Measurements from ENCODE around the gene KCTD16.

DNA sequence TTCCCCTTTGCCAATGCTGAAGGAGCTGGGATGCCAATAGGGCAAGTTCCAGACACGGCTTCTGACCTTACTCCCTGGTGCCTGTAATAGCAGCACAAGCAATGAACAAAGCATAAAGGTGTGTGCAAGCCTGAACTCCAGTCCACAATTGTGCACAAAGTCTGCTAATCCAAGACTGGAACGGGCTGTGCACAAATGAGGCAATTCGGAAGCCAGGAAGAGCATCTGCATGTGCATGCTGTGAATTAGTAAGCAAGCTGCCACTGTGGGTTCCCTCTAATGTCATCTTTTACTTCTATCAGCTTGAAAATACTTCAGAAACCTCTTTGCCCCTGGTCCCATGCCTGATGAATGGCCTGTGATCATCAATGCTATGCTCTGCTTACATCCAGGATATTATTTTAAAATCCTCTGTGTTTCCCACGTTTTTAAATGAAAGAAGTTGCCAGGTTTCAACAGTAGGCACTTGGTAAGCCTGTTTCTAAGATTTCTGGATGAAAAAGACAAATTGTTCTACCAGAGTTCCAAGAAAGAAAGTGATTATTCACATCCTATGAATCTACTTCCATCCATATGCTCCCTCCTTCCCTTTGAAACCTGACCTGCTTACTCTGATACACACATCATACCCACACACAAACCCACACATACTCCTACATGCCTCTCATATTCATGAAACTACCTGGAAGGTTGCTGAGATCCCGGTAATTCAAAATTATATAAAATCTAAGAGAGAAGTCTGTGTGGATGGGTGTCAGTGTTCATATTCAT, 165.7 kb downstream of the KCTD16 start:
- TF ChIP-seq, protein P1, sequence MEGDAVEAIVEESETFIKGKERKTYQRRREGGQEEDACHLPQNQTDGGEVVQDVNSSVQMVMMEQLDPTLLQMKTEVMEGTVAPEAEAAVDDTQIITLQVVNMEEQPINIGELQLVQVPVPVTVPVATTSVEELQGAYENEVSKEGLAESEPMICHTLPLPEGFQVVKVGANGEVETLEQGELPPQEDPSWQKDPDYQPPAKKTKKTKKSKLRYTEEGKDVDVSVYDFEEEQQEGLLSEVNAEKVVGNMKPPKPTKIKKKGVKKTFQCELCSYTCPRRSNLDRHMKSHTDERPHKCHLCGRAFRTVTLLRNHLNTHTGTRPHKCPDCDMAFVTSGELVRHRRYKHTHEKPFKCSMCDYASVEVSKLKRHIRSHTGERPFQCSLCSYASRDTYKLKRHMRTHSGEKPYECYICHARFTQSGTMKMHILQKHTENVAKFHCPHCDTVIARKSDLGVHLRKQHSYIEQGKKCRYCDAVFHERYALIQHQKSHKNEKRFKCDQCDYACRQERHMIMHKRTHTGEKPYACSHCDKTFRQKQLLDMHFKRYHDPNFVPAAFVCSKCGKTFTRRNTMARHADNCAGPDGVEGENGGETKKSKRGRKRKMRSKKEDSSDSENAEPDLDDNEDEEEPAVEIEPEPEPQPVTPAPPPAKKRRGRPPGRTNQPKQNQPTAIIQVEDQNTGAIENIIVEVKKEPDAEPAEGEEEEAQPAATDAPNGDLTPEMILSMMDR (IDR thresholded peaks at IDR 0.05) = no peak
- TF ChIP-seq POLR2A (IDR thresholded peaks at IDR 0.05) = no peak

Measured in heart left ventricle (tissue), 13 donors.